ENCODE results near the gene CTRB1. TPM values are rescaled to one million over a fixed set of nuclear protein-coding genes. Genes with fewer than 3 reads are reported as not detected.

Gene CTRB1
- total and polyA plus RNA-seq, 2 of the 13 experiments (the other 11 are each of a cell fraction or from before 2014, with no cell fraction given), result not detected

GRCh38 chr16:75251280-75252048 lies 32.7 kb downstream of the CTRB1 start, which contains the start of gene BCAR1 (continued):
- TF ChIP-seq GATA4 (IDR thresholded peaks at IDR 0.05; ENCODE audit: borderline replicate concordance, low read depth), result no peak
- TF ChIP-seq MAFK (conservative IDR thresholded peaks at IDR 0.05 in 1 of 2, IDR thresholded peaks at IDR 0.05 in 1 of 2; ENCODE audit: low read length in 2 of 2), result no peak
- no peak for TF ChIP-seq ZNF383 (CRISPR knock-in tag; IDR thresholded peaks at IDR 0.05; ENCODE audit: borderline replicate concordance)
- no peak for TF ChIP-seq ZNF318 (CRISPR knock-in tag; IDR thresholded peaks at IDR 0.05)
- TF ChIP-seq, protein P1, sequence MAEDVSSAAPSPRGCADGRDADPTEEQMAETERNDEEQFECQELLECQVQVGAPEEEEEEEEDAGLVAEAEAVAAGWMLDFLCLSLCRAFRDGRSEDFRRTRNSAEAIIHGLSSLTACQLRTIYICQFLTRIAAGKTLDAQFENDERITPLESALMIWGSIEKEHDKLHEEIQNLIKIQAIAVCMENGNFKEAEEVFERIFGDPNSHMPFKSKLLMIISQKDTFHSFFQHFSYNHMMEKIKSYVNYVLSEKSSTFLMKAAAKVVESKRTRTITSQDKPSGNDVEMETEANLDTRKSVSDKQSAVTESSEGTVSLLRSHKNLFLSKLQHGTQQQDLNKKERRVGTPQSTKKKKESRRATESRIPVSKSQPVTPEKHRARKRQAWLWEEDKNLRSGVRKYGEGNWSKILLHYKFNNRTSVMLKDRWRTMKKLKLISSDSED (CRISPR knock-in tag; IDR thresholded peaks at IDR 0.05), result no peak
- TF ChIP-seq BCL6 (CRISPR knock-in tag; IDR thresholded peaks at IDR 0.05), result no peak
- TF ChIP-seq ZNF557 (CRISPR knock-in tag; IDR thresholded peaks at IDR 0.05), result no peak
- 0 out of 2 replicates have a peak, but pooled peaks have one; percentile 16 for TF ChIP-seq ONECUT2 (CRISPR knock-in tag; IDR thresholded peaks at IDR 0.05)
- TF ChIP-seq HMG20A (CRISPR knock-in tag; IDR thresholded peaks at IDR 0.05; ENCODE audit: borderline replicate concordance), result no peak
- TF ChIP-seq, protein P2, sequence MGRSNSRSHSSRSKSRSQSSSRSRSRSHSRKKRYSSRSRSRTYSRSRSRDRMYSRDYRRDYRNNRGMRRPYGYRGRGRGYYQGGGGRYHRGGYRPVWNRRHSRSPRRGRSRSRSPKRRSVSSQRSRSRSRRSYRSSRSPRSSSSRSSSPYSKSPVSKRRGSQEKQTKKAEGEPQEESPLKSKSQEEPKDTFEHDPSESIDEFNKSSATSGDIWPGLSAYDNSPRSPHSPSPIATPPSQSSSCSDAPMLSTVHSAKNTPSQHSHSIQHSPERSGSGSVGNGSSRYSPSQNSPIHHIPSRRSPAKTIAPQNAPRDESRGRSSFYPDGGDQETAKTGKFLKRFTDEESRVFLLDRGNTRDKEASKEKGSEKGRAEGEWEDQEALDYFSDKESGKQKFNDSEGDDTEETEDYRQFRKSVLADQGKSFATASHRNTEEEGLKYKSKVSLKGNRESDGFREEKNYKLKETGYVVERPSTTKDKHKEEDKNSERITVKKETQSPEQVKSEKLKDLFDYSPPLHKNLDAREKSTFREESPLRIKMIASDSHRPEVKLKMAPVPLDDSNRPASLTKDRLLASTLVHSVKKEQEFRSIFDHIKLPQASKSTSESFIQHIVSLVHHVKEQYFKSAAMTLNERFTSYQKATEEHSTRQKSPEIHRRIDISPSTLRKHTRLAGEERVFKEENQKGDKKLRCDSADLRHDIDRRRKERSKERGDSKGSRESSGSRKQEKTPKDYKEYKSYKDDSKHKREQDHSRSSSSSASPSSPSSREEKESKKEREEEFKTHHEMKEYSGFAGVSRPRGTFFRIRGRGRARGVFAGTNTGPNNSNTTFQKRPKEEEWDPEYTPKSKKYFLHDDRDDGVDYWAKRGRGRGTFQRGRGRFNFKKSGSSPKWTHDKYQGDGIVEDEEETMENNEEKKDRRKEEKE (IDR thresholded peaks at IDR 0.05), result no peak
- TF ChIP-seq ARNT2 (CRISPR knock-in tag; IDR thresholded peaks at IDR 0.05; ENCODE audit: low read depth), result no peak
- no peak for TF ChIP-seq GTF2F1 (IDR thresholded peaks at IDR 0.05; ENCODE audit: low read length)
- TF ChIP-seq MLXIP (CRISPR knock-in tag; IDR thresholded peaks at IDR 0.05; ENCODE audit: borderline replicate concordance), result no peak
